ENCODE data around the gene SMKR1.
"Not testable (repeated sequence)": the region's sequence is repeated elsewhere in the genome, so short reads cannot be mapped to it uniquely, and the experiment has no call there.

Gene SMKR1

DNA sequence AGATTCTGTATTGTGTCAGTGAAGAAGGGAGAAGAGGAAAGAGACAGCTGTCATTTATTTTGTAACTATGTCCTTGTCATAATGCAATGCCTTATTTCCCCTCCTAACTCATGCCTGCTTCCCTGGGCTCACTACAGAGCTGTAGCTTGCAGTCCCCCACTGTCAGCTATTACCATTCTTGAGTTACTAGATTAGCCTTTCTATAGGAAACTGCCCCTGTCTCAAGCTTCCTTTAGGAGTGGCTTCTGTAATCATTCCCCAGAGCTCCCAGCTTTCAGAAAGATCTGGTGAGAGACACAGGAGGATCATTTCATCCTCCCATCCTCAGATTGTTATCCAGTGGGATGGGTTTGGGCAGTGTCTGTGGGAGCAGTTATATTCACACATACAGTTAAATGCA, 32.4 kb upstream of the SMKR1 start:
- H3K9ac ChIP-seq (ENCODE audit: low read depth, low read length): no peak overlapping the region
- H3K36me3 ChIP-seq (ENCODE audit: insufficient read depth, low read length): no peaks in the 10 kb centered on the region
- H3K9me3 ChIP-seq (ENCODE audit: control insufficient read depth, insufficient read depth, low read length): no peaks in the 10 kb centered on the region
- peaks cover 8% of the 10 kb centered on the region; the same call in 1 of the 2 replicates for H3K4me1 ChIP-seq (ENCODE audit: insufficient read depth, low read length)

DNA sequence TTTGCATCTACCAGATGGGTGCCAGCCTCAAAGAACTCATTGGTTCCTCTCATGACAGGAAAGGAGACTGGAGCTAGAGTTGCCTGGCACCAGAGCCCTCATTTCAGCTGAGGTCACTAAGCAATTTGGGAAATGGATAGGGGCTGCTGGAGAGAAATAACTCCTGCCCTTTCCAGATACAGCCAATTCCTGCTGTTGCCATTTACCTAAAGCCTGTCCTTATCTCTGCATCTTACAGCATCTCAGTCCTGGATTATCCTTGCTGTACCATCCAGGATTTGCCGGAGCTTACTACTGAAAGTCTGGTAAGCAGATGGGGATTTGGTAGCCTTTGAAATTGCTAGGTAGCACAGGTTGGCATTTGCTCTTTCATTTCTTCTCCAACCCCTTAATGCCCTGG, 31.9 kb upstream of the SMKR1 start:
- H3K9ac ChIP-seq (ENCODE audit: low read depth, low read length): no peak overlapping the region

DNA sequence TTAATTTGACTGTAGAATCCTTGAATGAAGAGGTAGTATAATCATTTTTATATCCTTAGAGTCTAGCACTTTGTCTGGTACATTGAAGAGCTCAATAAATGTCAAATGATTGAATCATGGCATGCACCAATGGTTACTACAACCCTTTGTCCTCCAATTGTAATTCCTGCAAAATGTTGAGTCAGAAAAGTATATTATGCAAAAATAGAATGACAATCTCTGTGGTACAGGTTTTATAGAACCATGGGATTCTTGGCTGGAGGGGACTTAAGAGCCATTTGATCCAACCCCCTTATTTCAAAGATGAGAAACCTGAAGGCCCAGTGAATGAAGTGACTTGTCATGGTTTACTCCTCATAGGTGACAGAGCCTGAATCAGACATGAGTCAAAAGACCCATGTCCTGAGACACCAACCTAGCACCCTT, 30.9 kb upstream of the SMKR1 start:
- Histone ChIP-seq H3K9ac (ENCODE audit: low read depth, low read length) (no peak overlapping the region), H3K9me3 (ENCODE audit: control insufficient read depth, insufficient read depth, low read length) (no peaks in the 10 kb centered on the region), H3K4me1 (ENCODE audit: insufficient read depth, low read length) (peaks cover 8% of the 10 kb centered on the region; the same call in 1 of the 2 replicates), H3K36me3 (ENCODE audit: insufficient read depth, low read length) (no peaks in the 10 kb centered on the region)

More for the DNA sequence above, 31.9 kb upstream of the SMKR1 start:
- H3K4me1 ChIP-seq (ENCODE audit: insufficient read depth, low read length): peaks cover 8% of the 10 kb centered on the region; the same call in 1 of the 2 replicates
- H3K36me3 ChIP-seq (ENCODE audit: insufficient read depth, low read length): no peaks in the 10 kb centered on the region
- H3K9me3 ChIP-seq (ENCODE audit: control insufficient read depth, insufficient read depth, low read length): no peaks in the 10 kb centered on the region

DNA sequence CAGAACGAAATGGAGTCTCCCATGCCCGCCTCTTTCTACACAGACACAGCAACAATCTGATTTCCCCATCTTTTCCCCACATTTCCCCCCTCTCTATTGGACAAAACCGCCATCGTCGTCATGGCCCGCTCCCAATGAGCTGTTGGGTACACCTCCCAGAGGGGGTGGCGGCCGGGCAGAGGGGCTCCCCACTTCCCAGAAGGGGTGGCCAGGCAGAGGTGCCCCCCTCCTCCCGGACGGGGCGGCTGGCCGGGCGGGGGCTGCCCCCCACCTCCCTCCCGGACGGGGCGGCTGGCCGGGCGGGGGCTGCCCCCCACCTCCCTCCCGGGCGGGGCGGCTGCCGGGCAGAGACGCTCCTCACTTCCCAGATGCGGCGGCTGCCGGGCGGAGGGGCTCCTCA, 26.4 kb upstream of the SMKR1 start:
- H3K36me3 ChIP-seq (ENCODE audit: insufficient read depth, low read length); H3K4me1 ChIP-seq (ENCODE audit: insufficient read depth, low read length); H3K9ac ChIP-seq (ENCODE audit: low read depth, low read length); H3K9me3 ChIP-seq (ENCODE audit: control insufficient read depth, insufficient read depth, low read length): not testable (repeated sequence)

DNA sequence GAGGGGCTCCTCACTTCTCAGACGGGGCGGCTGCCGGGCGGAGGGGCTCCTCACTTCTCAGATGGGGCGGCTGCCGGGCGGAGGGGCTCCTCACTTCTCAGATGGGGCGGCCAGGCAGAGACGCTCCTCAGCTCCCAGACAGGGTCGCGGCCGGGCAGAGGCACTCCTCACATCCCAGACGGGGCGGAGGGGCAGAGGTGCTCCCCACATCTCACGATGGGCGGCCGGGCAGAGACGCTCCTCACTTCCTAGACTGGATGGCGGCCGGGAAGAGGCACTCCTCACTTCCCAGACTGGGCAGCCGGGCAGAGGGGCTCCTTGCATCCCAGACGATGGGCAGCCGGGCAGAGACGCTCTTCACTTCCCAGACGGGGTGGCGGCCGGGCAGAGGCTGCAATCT, 25.9 kb upstream of the SMKR1 start:
- not testable (repeated sequence) for H3K9ac ChIP-seq (ENCODE audit: low read depth, low read length); H3K36me3 ChIP-seq (ENCODE audit: insufficient read depth, low read length); H3K9me3 ChIP-seq (ENCODE audit: control insufficient read depth, insufficient read depth, low read length); H3K4me1 ChIP-seq (ENCODE audit: insufficient read depth, low read length)

DNA sequence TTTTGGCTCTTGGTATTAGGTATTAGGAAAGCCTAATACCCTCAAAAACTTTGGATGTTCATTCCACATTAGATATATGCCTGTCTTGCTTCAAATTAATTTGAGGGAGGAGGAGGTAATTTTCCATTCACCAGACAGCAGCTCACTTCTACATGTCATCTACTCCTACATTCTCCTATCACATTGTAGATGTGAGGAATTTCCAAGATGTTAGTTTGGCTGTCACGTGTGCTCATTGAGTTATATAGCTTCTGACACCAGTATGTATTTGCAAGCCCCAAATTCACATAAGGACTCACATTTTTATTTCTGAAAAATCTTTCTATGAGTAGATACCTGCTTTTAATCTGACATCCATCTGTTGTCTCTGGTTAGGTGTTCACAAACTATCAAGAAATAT, 22.5 kb upstream of the SMKR1 start:
- no peaks in the 10 kb centered on the region for H3K36me3 ChIP-seq (ENCODE audit: insufficient read depth, low read length)
- H3K9me3 ChIP-seq (ENCODE audit: control insufficient read depth, insufficient read depth, low read length): no peaks in the 10 kb centered on the region
- no peaks in the 10 kb centered on the region for H3K4me1 ChIP-seq (ENCODE audit: insufficient read depth, low read length)
- H3K9ac ChIP-seq (ENCODE audit: low read depth, low read length): no peak overlapping the region

DNA sequence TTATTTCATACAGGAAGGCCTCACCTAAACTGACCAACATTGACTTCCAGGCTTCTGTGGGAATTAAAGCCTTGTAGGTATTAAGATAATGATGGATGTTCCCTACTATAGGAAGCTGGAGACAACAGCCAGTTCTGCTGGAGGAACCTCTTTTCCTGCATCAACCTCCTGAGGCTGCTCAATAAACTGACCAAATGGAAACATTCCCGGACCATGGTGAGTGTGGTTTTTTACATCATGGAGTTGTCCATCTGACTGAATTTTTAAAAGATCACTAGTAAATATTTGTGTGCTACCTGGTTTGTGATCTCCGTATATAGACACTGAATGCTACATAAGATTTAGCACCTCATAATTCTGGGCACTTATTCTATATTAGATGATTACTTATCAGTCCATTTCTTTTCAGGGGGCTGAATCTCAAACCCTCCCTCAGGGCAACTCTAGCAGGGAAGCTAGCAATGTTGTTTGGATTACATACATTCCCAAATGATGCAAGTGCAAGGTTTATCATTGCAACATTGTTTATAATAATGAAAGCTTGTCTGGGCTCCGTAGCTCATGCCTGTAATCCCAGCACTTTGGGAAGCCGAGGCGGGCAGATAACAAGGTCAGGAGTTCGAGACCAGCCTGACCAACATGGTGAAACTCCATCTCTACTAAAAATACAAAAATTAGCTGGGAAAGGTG, 21.5 kb upstream of the SMKR1 start:
- Histone ChIP-seq H3K9ac (ENCODE audit: low read depth, low read length) (no peak overlapping the region), H3K36me3 (ENCODE audit: insufficient read depth, low read length) (no peaks in the 10 kb centered on the region), H3K9me3 (ENCODE audit: control insufficient read depth, insufficient read depth, low read length) (no peaks in the 10 kb centered on the region), H3K4me1 (ENCODE audit: insufficient read depth, low read length) (no peaks in the 10 kb centered on the region)

DNA sequence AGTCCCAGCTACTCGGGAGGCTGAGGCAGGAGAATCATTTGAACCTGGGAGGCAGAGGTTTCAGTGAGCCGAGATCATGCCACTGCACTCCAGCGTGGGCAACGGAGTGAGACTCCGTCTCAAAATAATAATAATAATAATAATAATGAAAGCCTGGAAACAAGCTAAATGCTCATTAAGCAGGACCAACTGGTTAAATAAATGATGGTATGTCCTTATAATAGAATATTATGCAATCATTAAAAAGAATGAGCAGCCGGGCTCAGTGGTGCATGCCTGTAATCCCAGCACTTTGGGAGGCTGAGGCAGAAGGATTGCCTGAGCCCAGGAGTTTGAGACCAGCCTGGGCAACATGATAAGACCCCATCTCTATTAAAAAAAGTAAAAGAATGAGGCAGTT, 21.0 kb upstream of the SMKR1 start:
- H3K4me1 ChIP-seq (ENCODE audit: insufficient read depth, low read length); H3K9ac ChIP-seq (ENCODE audit: low read depth, low read length); H3K36me3 ChIP-seq (ENCODE audit: insufficient read depth, low read length); H3K9me3 ChIP-seq (ENCODE audit: control insufficient read depth, insufficient read depth, low read length): not testable (repeated sequence)

DNA sequence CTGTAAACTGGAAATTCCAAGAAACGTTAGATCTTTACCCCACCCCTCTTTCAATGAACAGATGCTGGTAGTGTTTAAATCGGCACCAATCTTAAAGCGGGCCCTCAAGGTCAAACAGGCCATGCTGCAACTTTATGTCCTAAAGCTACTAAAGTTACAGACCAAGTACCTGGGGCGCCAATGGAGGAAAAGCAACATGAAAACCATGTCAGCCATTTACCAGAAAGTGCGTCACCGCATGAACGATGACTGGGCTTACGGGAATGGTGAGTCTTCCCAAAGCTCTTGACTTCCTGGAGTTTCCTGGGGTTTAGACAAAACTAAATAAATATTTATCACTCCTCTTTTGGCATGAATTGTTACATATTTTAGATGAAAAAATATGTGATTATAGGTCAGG, 19.6 kb upstream of the SMKR1 start:
- Histone ChIP-seq H3K9ac (ENCODE audit: low read depth, low read length) (no peak overlapping the region), H3K9me3 (ENCODE audit: control insufficient read depth, insufficient read depth, low read length) (no peaks in the 10 kb centered on the region), H3K36me3 (ENCODE audit: insufficient read depth, low read length) (no peaks in the 10 kb centered on the region), H3K4me1 (ENCODE audit: insufficient read depth, low read length) (no peaks in the 10 kb centered on the region)

DNA sequence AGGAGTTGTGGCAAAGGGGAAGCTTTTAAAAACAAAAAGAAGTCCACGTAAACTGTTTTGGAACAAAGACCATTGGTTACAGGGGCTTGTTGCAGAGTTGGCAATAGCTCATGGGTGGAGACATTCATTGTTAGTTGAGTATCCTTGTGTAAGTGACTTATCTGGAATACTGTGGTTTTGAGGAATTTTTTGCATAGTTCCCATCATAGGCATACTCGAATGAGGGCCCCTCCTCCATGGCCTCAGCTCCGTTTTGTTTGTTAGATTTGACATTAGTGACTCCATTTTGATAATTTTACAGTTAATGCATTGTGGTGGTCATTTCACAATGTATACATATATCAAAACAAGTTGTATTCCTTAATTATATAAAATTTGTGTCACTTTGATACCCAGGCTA, 12.8 kb upstream of the SMKR1 start:
- H3K36me3 ChIP-seq (ENCODE audit: insufficient read depth, low read length): no peaks in the 10 kb centered on the region
- H3K9me3 ChIP-seq (ENCODE audit: control insufficient read depth, insufficient read depth, low read length): no peaks in the 10 kb centered on the region
- no peak overlapping the region for H3K9ac ChIP-seq (ENCODE audit: low read depth, low read length)
- H3K4me1 ChIP-seq (ENCODE audit: insufficient read depth, low read length): no peaks in the 10 kb centered on the region

DNA sequence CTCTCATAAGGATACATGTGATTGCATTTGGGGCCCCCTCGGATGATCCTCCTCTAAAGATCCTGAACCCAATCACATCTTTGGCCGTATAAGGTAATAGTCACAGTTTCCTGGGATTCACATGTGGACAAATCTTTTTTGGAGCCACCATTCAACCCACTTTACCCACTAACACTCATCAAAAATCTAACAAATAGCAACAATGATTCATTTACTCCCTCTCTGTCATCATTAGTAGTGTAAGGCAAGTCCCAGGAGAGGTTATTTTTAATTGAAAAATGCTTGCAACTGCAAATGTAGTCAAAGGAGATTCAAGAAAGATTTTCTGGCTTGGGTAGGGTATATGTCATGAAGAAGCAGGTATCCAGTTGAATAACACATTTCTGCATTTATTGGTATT, 9.9 kb upstream of the SMKR1 start:
- Histone ChIP-seq H3K9ac (ENCODE audit: low read depth, low read length) (no peak overlapping the region), H3K36me3 (ENCODE audit: insufficient read depth, low read length) (no peaks in the 10 kb centered on the region), H3K4me1 (ENCODE audit: insufficient read depth, low read length) (no peaks in the 10 kb centered on the region), H3K9me3 (ENCODE audit: control insufficient read depth, insufficient read depth, low read length) (no peaks in the 10 kb centered on the region)

DNA sequence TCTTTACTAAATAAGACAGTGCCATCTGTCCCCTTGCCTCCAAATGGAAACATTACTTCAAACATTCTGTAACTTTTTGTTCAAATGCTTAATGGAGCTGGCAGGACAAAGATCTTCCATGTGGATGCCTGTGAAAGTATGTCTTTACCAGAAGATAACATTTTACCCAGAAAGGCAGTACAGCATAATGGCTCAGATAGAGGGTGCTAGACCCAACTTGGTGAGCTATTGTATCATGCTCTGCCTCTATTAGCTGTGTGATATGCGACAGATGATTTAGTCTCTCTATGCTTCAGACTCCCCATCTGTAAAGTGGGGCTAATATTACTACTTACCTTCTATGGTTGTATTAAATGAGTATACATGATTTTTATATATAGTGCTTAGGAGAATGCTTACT, 8.8 kb upstream of the SMKR1 start:
- Histone ChIP-seq H3K36me3 (ENCODE audit: insufficient read depth, low read length) (no peaks in the 10 kb centered on the region), H3K9me3 (ENCODE audit: control insufficient read depth, insufficient read depth, low read length) (no peaks in the 10 kb centered on the region), H3K9ac (ENCODE audit: low read depth, low read length) (no peak overlapping the region), H3K4me1 (ENCODE audit: insufficient read depth, low read length) (no peaks in the 10 kb centered on the region)

DNA sequence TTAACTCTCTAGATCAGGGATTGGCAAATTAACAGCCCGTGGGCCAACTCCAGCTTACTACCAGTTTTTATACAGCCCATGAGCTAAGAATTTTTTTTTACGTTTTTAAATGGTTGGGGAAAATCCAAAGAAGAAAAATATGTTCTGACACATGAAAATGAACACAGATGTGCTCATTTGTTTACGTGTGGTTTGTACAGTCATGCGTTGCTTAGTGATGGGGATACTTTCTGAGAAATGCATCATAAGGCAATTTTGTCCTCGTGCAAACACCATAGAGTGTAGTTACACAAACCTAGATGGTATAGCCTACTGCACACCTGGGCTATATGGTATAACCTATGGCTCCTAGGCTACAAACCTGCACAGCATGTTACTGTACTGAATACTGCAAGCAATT, 8.3 kb upstream of the SMKR1 start:
- H3K9me3 ChIP-seq (ENCODE audit: control insufficient read depth, insufficient read depth, low read length): no peaks in the 10 kb centered on the region
- H3K36me3 ChIP-seq (ENCODE audit: insufficient read depth, low read length): no peaks in the 10 kb centered on the region
- no peaks in the 10 kb centered on the region for H3K4me1 ChIP-seq (ENCODE audit: insufficient read depth, low read length)
- no peak overlapping the region for H3K9ac ChIP-seq (ENCODE audit: low read depth, low read length)

DNA sequence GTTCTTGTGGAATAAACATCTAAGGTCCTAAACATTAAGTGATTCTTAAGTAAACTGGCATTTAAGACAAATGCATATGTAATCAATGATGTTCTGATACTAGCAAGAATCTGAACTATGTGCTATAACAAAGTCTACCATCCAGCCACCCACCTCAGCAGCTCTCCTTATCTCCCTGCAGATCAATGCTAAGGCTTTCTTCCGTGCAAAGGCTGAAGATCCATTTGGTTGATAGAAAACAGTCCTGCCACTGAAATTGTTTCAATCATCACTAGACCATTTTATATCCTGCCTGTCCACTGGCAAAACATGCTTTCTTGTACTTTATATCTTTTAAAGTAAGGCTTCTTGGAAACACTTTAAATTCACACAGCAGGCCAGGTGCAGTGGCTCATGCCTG, 6.3 kb upstream of the SMKR1 start:
- no peaks in the 10 kb centered on the region for H3K36me3 ChIP-seq (ENCODE audit: insufficient read depth, low read length)
- no peaks in the 10 kb centered on the region for H3K4me1 ChIP-seq (ENCODE audit: insufficient read depth, low read length)
- H3K9ac ChIP-seq (ENCODE audit: low read depth, low read length): no peak overlapping the region
- H3K9me3 ChIP-seq (ENCODE audit: control insufficient read depth, insufficient read depth, low read length): no peaks in the 10 kb centered on the region

DNA sequence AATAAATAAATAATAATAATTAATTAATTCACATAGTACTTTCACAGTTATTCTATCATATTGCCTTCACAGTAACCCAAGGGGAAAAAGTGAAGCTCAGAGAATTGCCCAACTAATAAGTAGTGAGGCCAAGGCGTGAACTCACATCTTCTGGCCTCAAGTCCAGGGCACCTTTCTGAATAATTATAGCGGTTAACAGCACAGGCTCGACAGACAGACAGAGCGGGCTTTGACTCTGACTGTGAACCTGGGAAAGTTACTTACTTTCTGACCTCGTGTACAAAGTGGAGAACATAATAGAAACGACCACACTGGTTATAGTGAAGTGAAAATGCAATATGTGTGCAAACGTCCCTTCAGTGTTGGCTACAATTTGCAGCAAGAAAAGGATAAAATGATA, 5.7 kb upstream of the SMKR1 start:
- Histone ChIP-seq H3K36me3 (ENCODE audit: insufficient read depth, low read length) (no peaks in the 10 kb centered on the region), H3K9me3 (ENCODE audit: control insufficient read depth, insufficient read depth, low read length) (no peaks in the 10 kb centered on the region), H3K9ac (ENCODE audit: low read depth, low read length) (no peak overlapping the region), H3K4me1 (ENCODE audit: insufficient read depth, low read length) (no peaks in the 10 kb centered on the region)

DNA sequence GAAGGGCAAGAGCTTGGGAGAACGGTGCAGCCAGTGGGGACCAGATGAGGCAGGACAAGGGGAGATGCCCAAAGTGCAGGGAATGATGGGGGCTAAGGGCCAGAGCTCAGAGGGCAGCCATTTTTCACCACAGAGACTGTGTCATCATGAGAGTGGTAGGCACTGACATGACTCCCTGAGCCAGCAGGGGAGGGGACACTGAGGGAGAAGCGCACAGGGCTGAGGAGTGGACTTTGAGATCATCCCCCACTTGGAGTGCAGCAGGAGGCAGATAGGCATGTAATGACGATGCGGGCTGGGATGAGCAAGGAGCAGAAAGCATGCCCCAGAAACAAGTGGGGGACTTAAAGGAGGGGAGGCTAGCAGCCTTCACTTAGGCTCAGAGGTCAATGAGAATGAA, 5.2 kb upstream of the SMKR1 start:
- no peak overlapping the region for H3K9ac ChIP-seq (ENCODE audit: low read depth, low read length)
- H3K4me1 ChIP-seq (ENCODE audit: insufficient read depth, low read length): no peaks in the 10 kb centered on the region
- no peaks in the 10 kb centered on the region for H3K36me3 ChIP-seq (ENCODE audit: insufficient read depth, low read length)
- no peaks in the 10 kb centered on the region for H3K9me3 ChIP-seq (ENCODE audit: control insufficient read depth, insufficient read depth, low read length)

Measured in ES-I3 (cell line).